Breast epithelium (tissue), 3 donors: ENCODE measurements around the gene RRAS2.

Source experiments
- POLR2A ChIP-seq: fragments of 450-650 bp; IDR thresholded peaks from one replicate; pipeline ENCODE4 v1.6.1; 2016; ENCODE audit warnings: antibody characterized with exemption, mild to moderate bottlenecking, moderate library complexity
- POLR2AphosphoS5 ChIP-seq, 3 donors: sonication (generic); formaldehyde crosslinking; IDR thresholded peaks; one replicate each; pipeline ENCODE4 v1.6.1; 2017; ENCODE audit warnings: antibody characterized with exemption in 3 of 3
- TF ChIP-seq, protein P1 (sequence below), 3 donors: fragments of 450-650 bp; IDR thresholded peaks; one replicate each; pipeline ENCODE4 v1.5.1; 2016 to 2017; ENCODE audit warnings: antibody characterized with exemption in 3 of 3, mild to moderate bottlenecking in 3 of 3, moderate library complexity in 3 of 3

DNA sequence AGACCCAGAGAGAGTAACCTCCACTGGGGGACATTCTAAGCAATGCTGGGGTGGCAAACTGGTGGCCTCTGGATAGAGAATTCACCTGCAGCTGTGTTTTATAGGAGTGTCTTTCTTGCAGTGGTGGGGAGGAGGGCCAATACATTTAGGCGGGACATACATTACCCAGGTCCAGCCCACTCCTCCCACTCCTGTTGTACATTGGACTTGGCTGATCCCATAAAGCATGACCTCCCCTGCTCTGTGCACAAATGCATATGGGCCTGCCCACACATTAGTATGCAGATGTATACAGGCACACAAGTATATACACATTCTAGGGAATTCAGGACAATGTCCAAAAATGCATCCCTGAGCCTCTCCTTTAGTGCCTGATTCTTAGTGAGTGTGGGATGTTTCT, 99.1 kb downstream of the RRAS2 start:
- TF ChIP-seq POLR2AphosphoS5 (IDR thresholded peaks at IDR 0.05) (no peak), POLR2A (no peak)
- TF ChIP-seq, protein P1, sequence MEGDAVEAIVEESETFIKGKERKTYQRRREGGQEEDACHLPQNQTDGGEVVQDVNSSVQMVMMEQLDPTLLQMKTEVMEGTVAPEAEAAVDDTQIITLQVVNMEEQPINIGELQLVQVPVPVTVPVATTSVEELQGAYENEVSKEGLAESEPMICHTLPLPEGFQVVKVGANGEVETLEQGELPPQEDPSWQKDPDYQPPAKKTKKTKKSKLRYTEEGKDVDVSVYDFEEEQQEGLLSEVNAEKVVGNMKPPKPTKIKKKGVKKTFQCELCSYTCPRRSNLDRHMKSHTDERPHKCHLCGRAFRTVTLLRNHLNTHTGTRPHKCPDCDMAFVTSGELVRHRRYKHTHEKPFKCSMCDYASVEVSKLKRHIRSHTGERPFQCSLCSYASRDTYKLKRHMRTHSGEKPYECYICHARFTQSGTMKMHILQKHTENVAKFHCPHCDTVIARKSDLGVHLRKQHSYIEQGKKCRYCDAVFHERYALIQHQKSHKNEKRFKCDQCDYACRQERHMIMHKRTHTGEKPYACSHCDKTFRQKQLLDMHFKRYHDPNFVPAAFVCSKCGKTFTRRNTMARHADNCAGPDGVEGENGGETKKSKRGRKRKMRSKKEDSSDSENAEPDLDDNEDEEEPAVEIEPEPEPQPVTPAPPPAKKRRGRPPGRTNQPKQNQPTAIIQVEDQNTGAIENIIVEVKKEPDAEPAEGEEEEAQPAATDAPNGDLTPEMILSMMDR (IDR thresholded peaks at IDR 0.05) = no peak
